ENCODE results near the gene C4BPA. TPM values are rescaled to one million over a fixed set of nuclear protein-coding genes. Genes with fewer than 3 reads are reported as not detected.

C4BPA gene
- total RNA-seq, 1 donor from 2014 or later = not detected

DNA sequence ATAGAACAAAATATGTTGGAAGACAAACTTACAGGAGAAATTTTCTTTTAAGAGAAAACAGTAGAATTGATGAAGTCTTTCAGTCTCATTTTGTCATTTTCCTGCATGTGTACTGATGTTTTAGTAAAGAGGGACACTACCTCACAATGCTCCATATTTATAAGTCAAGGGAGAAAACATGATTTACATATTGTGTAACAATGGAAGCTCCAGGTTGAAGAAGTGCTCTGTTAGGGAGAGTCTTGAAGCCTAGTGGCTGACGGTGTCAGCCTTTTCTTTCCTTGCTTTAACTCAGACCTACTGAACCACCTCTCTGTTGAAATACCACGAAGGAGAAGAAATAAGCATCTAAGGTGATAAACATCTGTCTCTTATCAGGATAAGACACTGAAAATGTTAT lies 75.0 kb downstream of the C4BPA start:
- DNase-seq (ENCODE audit: low read depth, low spot score) = no peak

DNA sequence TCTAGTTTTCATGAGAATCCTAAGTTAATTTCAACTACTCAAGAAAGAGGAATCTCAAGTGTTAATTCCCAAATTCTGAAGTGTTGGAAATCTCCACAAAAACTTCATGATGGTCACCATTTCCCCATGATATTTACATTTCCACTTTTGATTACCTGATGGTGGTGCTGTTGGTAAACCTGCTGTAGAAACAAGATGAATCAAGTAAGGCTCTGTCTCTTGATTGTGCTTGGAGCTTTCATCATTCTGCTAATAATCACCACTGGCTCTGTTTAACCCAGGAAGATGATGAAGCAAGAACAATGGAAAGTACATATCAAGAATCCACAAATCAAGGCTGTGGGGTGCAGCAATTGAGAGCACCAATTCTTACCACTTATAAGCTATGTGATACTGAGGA lies 77.8 kb downstream of the C4BPA start:
- DNase-seq (ENCODE audit: low read depth, low spot score) = no peak

DNA sequence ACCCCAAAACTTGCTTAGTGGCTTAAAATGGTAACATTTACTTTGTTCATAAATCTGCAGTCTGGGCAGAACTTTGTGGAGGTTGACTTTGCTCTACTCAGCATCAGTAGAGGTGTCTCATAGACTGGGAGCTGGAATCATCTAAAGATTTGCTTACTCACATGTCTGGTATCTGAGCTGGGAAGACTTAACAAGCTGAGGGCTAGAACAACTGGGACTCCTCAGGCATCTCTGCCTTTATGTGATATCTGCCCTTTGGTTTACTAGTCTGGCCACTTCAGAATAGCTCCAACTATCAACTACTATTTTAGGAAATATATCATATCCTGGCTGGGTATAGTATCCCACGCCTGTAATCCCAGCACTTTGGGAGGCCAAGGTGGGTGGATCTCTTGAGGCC lies 82.5 kb downstream of the C4BPA start:
- DNase-seq (ENCODE audit: low read depth, low spot score) = no peak

DNA sequence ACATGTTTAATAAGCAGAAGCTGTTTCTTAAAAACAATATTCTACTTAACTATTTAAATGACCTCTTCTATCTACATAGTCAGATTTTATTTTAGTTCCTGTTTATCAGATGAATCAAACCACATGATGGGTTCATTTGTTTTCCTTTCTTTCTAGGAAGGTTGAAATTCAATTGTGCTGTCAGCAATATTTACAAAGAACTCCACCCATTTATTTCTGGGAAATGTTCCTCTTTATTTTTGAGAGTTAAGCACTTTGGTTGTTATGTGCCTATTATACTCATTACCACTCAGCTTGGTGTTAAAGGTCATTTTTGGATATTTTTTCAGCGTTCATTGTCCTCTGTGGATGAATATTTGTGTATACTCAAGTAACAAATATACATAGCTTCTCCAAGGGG lies 84.9 kb downstream of the C4BPA start:
- no peak for DNase-seq (ENCODE audit: low read depth, low spot score)

DNA sequence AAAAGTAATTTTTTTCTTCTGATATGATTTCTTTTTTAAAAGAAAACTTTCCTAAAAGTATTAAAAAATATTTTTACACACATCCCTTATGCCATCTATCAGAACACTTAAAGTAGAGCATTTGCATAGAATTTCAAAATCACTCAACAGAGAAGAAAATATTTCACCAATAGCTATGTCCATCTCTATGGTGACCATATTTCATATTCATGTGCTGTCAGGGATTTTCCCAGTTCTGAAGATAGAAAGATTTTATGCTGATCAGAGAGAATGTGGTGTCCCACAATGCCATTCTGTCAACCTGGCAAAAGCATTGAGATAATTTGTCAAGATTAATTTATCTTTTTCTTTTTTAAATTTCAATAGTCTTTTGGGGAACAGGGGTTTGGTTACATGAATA lies 87.0 kb downstream of the C4BPA start:
- no peak for DNase-seq (ENCODE audit: low read depth, low spot score)

DNA sequence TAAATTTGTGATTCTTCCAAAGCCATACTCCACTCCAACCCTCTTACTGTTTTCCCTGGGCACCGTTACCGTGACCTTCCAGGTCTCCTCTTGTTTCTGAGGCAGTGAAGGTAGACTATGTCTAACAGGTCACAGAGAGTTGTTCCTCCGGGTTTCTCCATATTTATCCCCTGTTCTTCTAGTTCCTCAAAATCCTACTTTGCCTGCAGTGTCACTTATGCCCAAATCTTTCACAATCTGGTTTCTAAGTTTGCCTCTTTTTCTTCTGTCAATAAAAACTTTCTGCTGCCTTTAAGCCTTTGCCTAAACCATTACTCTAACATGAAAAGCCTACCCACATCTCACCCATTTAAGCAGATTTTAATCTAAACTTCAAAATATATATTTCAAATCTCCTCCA lies 87.7 kb downstream of the C4BPA start:
- DNase-seq (ENCODE audit: low read depth, low spot score) = no peak

DNA sequence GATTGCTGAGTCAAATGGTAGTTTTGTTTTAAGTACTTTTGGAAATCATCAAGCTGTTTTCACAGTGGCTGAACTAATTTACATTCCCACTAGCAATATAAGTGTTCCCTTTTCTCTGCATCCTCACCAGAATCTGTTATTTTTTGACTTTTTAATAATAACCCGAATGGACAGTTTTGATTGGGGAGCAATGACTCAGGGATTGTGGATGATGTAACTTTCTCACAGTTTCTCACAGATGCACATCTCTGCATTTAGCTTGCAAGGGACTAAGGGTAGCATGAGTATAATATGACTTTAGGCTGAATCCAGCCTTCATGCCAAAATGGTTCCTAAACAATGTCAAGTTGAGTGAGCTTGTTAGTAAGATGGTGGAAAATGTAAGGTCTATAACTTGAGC lies 90.2 kb downstream of the C4BPA start:
- no peak for DNase-seq (ENCODE audit: low read depth, low spot score)

Other genes starting within 250 kb of the C4BPA start
- gene IL20, start 238.6 kb upstream of the C4BPA start, total RNA-seq = not detected in 2 replicates
- not detected in 2 replicates for gene IL24, start 206.8 kb upstream of the C4BPA start, total RNA-seq
- not detected in 2 replicates for gene FCMR, start 182.3 kb upstream of the C4BPA start, total RNA-seq
- gene PIGR, start 157.8 kb upstream of the C4BPA start, total RNA-seq = not detected in 2 replicates
- not detected in 2 replicates for gene FCAMR, start 133.8 kb upstream of the C4BPA start, total RNA-seq
- under 0.01 TPM in 1 of 2 replicates, not detected in the other for gene C1orf116, start 71.5 kb upstream of the C4BPA start, total RNA-seq
- gene YOD1, start 53.0 kb upstream of the C4BPA start, total RNA-seq = 7.3 and 10.4 TPM in 2 replicates
- 1.1 and 1.8 TPM in 2 replicates for gene PFKFB2, start 51.0 kb upstream of the C4BPA start, total RNA-seq
- not detected in 2 replicates for gene C4BPB, start 15.4 kb upstream of the C4BPA start, total RNA-seq
- 43.5 and 73.1 TPM in 2 replicates for gene CD55, start 217.4 kb downstream of the C4BPA start, total RNA-seq

Measured in pulmonary artery endothelial cell (primary cell).